Hepatocyte (in vitro differentiated cells): Measurements from ENCODE around the gene BLOC1S2.

ENCODE experiments used
- EZH2 ChIP-seq: fragments of 200-600 bp; sonication (generic); IDR thresholded peaks from 2 replicates; pipeline ENCODE4 v1.6.1; 2016; ENCODE audit warnings: antibody characterized with exemption, mild to moderate bottlenecking, borderline replicate concordance
- EZH2phosphoT487 ChIP-seq: fragments of 200-600 bp; sonication (generic); IDR thresholded peaks from one replicate; pipeline ENCODE4 v1.6.1; 2018; ENCODE audit warnings: antibody characterized with exemption, mild to moderate bottlenecking, low read depth, moderate library complexity; ENCODE audit not compliant: unreplicated experiment, severe bottlenecking
- TF ChIP-seq, protein P1 (sequence below): fragments of 200-600 bp; sonication (generic); IDR thresholded peaks from 2 replicates; pipeline ENCODE4 v1.5.1; 2016; ENCODE audit warnings: antibody characterized with exemption, mild to moderate bottlenecking; ENCODE audit not compliant: poor library complexity

GRCh38 chr10:100248820-100249219, 37.7 kb downstream of the BLOC1S2 start:
- TF ChIP-seq EZH2phosphoT487, result no peak
- TF ChIP-seq, protein P1, sequence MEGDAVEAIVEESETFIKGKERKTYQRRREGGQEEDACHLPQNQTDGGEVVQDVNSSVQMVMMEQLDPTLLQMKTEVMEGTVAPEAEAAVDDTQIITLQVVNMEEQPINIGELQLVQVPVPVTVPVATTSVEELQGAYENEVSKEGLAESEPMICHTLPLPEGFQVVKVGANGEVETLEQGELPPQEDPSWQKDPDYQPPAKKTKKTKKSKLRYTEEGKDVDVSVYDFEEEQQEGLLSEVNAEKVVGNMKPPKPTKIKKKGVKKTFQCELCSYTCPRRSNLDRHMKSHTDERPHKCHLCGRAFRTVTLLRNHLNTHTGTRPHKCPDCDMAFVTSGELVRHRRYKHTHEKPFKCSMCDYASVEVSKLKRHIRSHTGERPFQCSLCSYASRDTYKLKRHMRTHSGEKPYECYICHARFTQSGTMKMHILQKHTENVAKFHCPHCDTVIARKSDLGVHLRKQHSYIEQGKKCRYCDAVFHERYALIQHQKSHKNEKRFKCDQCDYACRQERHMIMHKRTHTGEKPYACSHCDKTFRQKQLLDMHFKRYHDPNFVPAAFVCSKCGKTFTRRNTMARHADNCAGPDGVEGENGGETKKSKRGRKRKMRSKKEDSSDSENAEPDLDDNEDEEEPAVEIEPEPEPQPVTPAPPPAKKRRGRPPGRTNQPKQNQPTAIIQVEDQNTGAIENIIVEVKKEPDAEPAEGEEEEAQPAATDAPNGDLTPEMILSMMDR, result no peak
- TF ChIP-seq EZH2, result no peak
